IPS-20b (cell line): ENCODE results near the gene TCEA2.
A peak's percentile ranks its signal among the peaks of the same experiment; 100 is the strongest.

Source experiments
- H3K27ac ChIP-seq: one replicate; pipeline ENCODE4 v1.5.1; 2013; ENCODE audit warnings: low read length
- H3K27me3 ChIP-seq: 2 replicates; pipeline ENCODE4 v1.6.1; 2013; ENCODE audit warnings: mild to moderate bottlenecking, low read length, inconsistent platforms; ENCODE audit not compliant: insufficient read depth
- H3K36me3 ChIP-seq: 2 replicates; pipeline ENCODE4 v1.6.1; 2013; ENCODE audit warnings: low read depth, mild to moderate bottlenecking, inconsistent platforms, low read length, moderate library complexity; ENCODE audit not compliant: insufficient read depth
- H3K4me1 ChIP-seq: 2 replicates; pipeline ENCODE4 v1.6.1; 2013; ENCODE audit warnings: mild to moderate bottlenecking, control low read depth, inconsistent platforms, low read length, moderate library complexity; ENCODE audit not compliant: insufficient read depth
- H3K4me3 ChIP-seq: 2 replicates; pipeline ENCODE4 v1.5.1; 2013; ENCODE audit warnings: mild to moderate bottlenecking, low read length, inconsistent platforms
- H3K9ac ChIP-seq: 2 replicates; pipeline ENCODE4 v1.6.1; 2013; ENCODE audit warnings: low read depth, mild to moderate bottlenecking, inconsistent platforms, low read length, moderate library complexity
- H3K9me3 ChIP-seq: 2 replicates; pipeline ENCODE4 v1.6.1; 2013; ENCODE audit warnings: mild to moderate bottlenecking, low read depth, low read length, inconsistent platforms; ENCODE audit not compliant: insufficient read depth

Gene TCEA2

GRCh38 chr20:64037498-64038213 is 25.3 kb upstream of the TCEA2 start:
- 0 out of 2 replicates have a peak, but pooled peaks cover 3% of the 10 kb centered on the region for H3K36me3 ChIP-seq
- peaks cover 64% of the 10 kb centered on the region for H3K27me3 ChIP-seq
- H3K9me3 ChIP-seq = no peaks in the 10 kb centered on the region
- H3K9ac ChIP-seq = no peak overlapping the region
- peaks cover 4% of the 10 kb centered on the region; the same call in 1 of the 2 replicates for H3K4me1 ChIP-seq
- H3K27ac ChIP-seq = no peak overlapping the region
- peak overlapping the region; percentile 65; the same call in 1 of the 2 replicates for H3K4me3 ChIP-seq

- no peak overlapping the region for H3K9ac ChIP-seq
- no peak overlapping the region for H3K27ac ChIP-seq
- H3K9me3 ChIP-seq = no peaks in the 10 kb centered on the region
- H3K4me3 ChIP-seq = peak overlapping the region; percentile 65; the same call in 1 of the 2 replicates
- peaks cover 67% of the 10 kb centered on the region for H3K27me3 ChIP-seq
- peaks cover 4% of the 10 kb centered on the region; the same call in 1 of the 2 replicates for H3K4me1 ChIP-seq
- H3K36me3 ChIP-seq = no peaks in the 10 kb centered on the region
Measured at GRCh38 chr20:64038224-64038564, 24.8 kb upstream of the TCEA2 start.

GRCh38 chr20:64038565-64039292 is 24.3 kb upstream of the TCEA2 start:
- Histone ChIP-seq H3K9ac (no peak overlapping the region), H3K4me3 (peak overlapping the region; percentile 65), H3K27ac (no peak overlapping the region), H3K36me3 (no peaks in the 10 kb centered on the region), H3K27me3 (peaks cover 72% of the 10 kb centered on the region), H3K9me3 (no peaks in the 10 kb centered on the region), H3K4me1 (peaks cover 4% of the 10 kb centered on the region; the same call in 1 of the 2 replicates)

- Histone ChIP-seq H3K36me3 (no peaks in the 10 kb centered on the region), H3K27me3 (peaks cover 80% of the 10 kb centered on the region), H3K4me3 (peak overlapping the region; percentile 65), H3K9ac (no peak overlapping the region), H3K27ac (no peak overlapping the region), H3K4me1 (peaks cover 4% of the 10 kb centered on the region; the same call in 1 of the 2 replicates), H3K9me3 (no peaks in the 10 kb centered on the region)
Measured at GRCh38 chr20:64039293-64040160, 23.5 kb upstream of the TCEA2 start.

GRCh38 chr20:64040231-64041039 is 22.6 kb upstream of the TCEA2 start:
- no peak overlapping the region for H3K4me3 ChIP-seq
- no peaks in the 10 kb centered on the region for H3K9me3 ChIP-seq
- H3K36me3 ChIP-seq = no peaks in the 10 kb centered on the region
- peaks cover 2% of the 10 kb centered on the region; the same call in 1 of the 2 replicates for H3K4me1 ChIP-seq
- no peak overlapping the region for H3K9ac ChIP-seq
- H3K27ac ChIP-seq = no peak overlapping the region
- H3K27me3 ChIP-seq = peaks cover 89% of the 10 kb centered on the region

GRCh38 chr20:64041040-64041780 is 21.8 kb upstream of the TCEA2 start:
- no peaks in the 10 kb centered on the region; the same call in 1 of the 2 replicates for H3K4me1 ChIP-seq
- H3K27me3 ChIP-seq = peaks cover 97% of the 10 kb centered on the region
- H3K9me3 ChIP-seq = no peaks in the 10 kb centered on the region
- no peaks in the 10 kb centered on the region for H3K36me3 ChIP-seq
- H3K27ac ChIP-seq = no peak overlapping the region
- no peak overlapping the region for H3K4me3 ChIP-seq
- H3K9ac ChIP-seq = no peak overlapping the region

GRCh38 chr20:64041781-64042053 is 21.3 kb upstream of the TCEA2 start:
- Histone ChIP-seq H3K27me3 (peaks cover 97% of the 10 kb centered on the region), H3K9me3 (no peaks in the 10 kb centered on the region), H3K4me3 (peak overlapping the region; percentile 56; the same call in 1 of the 2 replicates), H3K9ac (no peak overlapping the region), H3K36me3 (no peaks in the 10 kb centered on the region), H3K27ac (no peak overlapping the region), H3K4me1 (no peaks in the 10 kb centered on the region; the same call in 1 of the 2 replicates)

GRCh38 chr20:64042054-64042781 is 20.8 kb upstream of the TCEA2 start:
- Histone ChIP-seq H3K4me3 (peak overlapping the region; percentile 56; the same call in 1 of the 2 replicates), H3K9ac (no peak overlapping the region), H3K27ac (no peak overlapping the region), H3K27me3 (peaks cover 97% of the 10 kb centered on the region), H3K9me3 (no peaks in the 10 kb centered on the region), H3K4me1 (no peaks in the 10 kb centered on the region), H3K36me3 (no peaks in the 10 kb centered on the region)

GRCh38 chr20:64043768-64044167 is 19.2 kb upstream of the TCEA2 start:
- no peak overlapping the region for H3K9ac ChIP-seq
- no peaks in the 10 kb centered on the region for H3K9me3 ChIP-seq
- no peaks in the 10 kb centered on the region for H3K4me1 ChIP-seq
- no peaks in the 10 kb centered on the region for H3K36me3 ChIP-seq
- no peak overlapping the region for H3K27ac ChIP-seq
- no peak overlapping the region for H3K4me3 ChIP-seq
- peaks cover 97% of the 10 kb centered on the region for H3K27me3 ChIP-seq

- no peaks in the 10 kb centered on the region for H3K9me3 ChIP-seq
- H3K4me1 ChIP-seq = no peaks in the 10 kb centered on the region
- H3K4me3 ChIP-seq = no peak overlapping the region
- H3K36me3 ChIP-seq = no peaks in the 10 kb centered on the region
- H3K27ac ChIP-seq = no peak overlapping the region
- H3K9ac ChIP-seq = no peak overlapping the region
- peaks cover 93% of the 10 kb centered on the region for H3K27me3 ChIP-seq
Measured at GRCh38 chr20:64044484-64045247, 18.3 kb upstream of the TCEA2 start.
